Adrenal gland (tissue), 5 donors: Measurements from ENCODE around the gene CXXC1.

Source experiments
- CTCF ChIP-seq, 6 experiments: fragments of 450-650 bp in 4 of 6; fragments of 200-600 bp in 2 of 6; sonication (generic) in 1 of 6; IDR thresholded peaks; 1 replicate in 5 of 6; 2 replicates in 1 of 6; pipeline versions ENCODE4 v1.5.1 to v1.8.0; 2016 to 2021; ENCODE audit warnings: antibody characterized with exemption in 6 of 6, mild to moderate bottlenecking in 2 of 6, moderate library complexity in 1 of 6
- POLR2A ChIP-seq, 2 donors: fragments of 450-650 bp; IDR thresholded peaks; one replicate each; pipeline ENCODE4 v1.6.1; 2017; ENCODE audit warnings: antibody characterized with exemption in 2 of 2, mild to moderate bottlenecking in 2 of 2, moderate library complexity in 1 of 2
- donor health status: DM: no; HTN: no; CAD: no.

DNA sequence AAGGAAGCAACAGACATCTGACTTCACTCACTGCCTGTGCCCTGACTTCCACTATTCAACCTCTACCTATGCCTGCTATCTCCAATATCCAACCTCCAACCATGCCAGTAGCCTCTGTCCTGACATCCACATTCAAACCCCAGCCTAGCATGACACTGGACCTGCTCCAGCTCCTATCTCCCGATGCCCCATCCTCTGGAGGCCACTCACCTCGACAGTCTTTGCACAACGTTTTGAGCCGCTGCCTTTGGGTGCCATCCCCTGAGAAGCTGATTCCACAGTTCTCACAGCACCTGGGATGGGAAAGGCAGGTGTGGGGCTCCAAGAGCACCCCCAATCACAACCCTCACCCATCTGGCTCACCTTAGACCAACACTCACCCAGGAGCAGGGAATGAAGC lies 11.0 kb downstream of the CXXC1 start:
- TF ChIP-seq CTCF (IDR thresholded peaks at IDR 0.05) (no peak), POLR2A (IDR thresholded peaks at IDR 0.05) (no peak)
